ENCODE measurements around the gene SMIM17. TPM values are rescaled to one million over a fixed set of nuclear protein-coding genes. Genes with fewer than 3 reads are reported as not detected.
"Not testable (repeated sequence)": the region's sequence is repeated elsewhere in the genome, so short reads cannot be mapped to it uniquely, and the experiment has no call there.

Gene SMIM17
- polyA plus RNA-seq, 3 donors, result not detected

- no peak within 1 kb of the TSS for H3K9ac ChIP-seq (ENCODE audit: insufficient read depth, low read length, poor library complexity, severe bottlenecking)
- Mint-ChIP-seq H3K36me3 (no peaks in the 10 kb centered on the region), H3K27me3 (ENCODE audit: low read depth in 3 of 3) (peaks cover 0 to 3% (median 0%) of the 10 kb centered on the region in 3 donors), H3K27ac (peak within 1 kb of the TSS in 3 of 7 donors; percentile 15 to 69 (median 46)), H3K4me3 (peak within 1 kb of the TSS; percentile 82 to 88), H3K9me3 (peaks cover 25 to 67% (median 44%) of the 10 kb centered on the region in 7 donors), H3K4me1 (peaks cover 13% of the 10 kb centered on the region)
- H3K36me3 ChIP-seq (replicated peaks in 1 of 2; ENCODE audit: control insufficient read depth in 1 of 2, insufficient read depth in 2 of 2, low read length in 2 of 2), result no peaks in the 10 kb centered on the region
- H3K4me1 ChIP-seq (ENCODE audit: control insufficient read depth in 1 of 2, insufficient read depth in 2 of 2, low read length in 2 of 2), result peaks cover 12 to 18% of the 10 kb centered on the region in 2 donors
- peaks cover 39 to 67% of the 10 kb centered on the region in 2 donors for H3K9me3 ChIP-seq (replicated peaks in 1 of 2; ENCODE audit: control insufficient read depth in 1 of 2, insufficient read depth in 1 of 2, low read length in 2 of 2)
- peak; percentile 78 to 80 (median 79) for DNase-seq
- H4K20me1 ChIP-seq (ENCODE audit: insufficient read depth, low read length), result no peaks in the 10 kb centered on the region
- WGBS (ENCODE audit: insufficient coverage), result 0% methylated on average over 32 of the region's 32 CpGs
- peak; percentile 40 for TF ChIP-seq CTCF (IDR thresholded peaks at IDR 0.05)
- peak within 1 kb of the TSS; percentile 26 to 78 (median 41) for H3K4me3 ChIP-seq (replicated peaks in 1 of 3; ENCODE audit: low read depth in 2 of 3, low read length in 3 of 3)
- no peak within 1 kb of the TSS for H3K27ac ChIP-seq (ENCODE audit: low read depth in 1 of 2, low read length in 2 of 2)
- H3K27me3 ChIP-seq (ENCODE audit: control insufficient read depth in 2 of 2, insufficient read depth in 2 of 2, low read length in 2 of 2), result no peaks in the 10 kb centered on the region
- H2AFZ ChIP-seq (ENCODE audit: insufficient read depth, low read depth, low read length, poor library complexity, severe bottlenecking), result peak within 1 kb of the TSS; percentile 90
- peak within 1 kb of the TSS; percentile 79 for H3K4me2 ChIP-seq (replicated peaks; ENCODE audit: extremely low read depth, low read length, poor library complexity, severe bottlenecking)
- H3K79me2 ChIP-seq (ENCODE audit: insufficient read depth, low read length), result no peaks in the 10 kb centered on the region
- intact Hi-C loops (cut with micrococcal nuclease), result no loop called here
Measured at GRCh38 chr19:56671613-56671994, 28.6 kb downstream of the SMIM17 start, which contains the start of gene ZNF835. Gene ZNF835 (minus strand): TSS chr19:56671757. CDS start chr19:56665198, 6,559 bp downstream.

- H3K27me3 Mint-ChIP-seq (ENCODE audit: low read depth in 3 of 3); H3K27me3 ChIP-seq (ENCODE audit: control insufficient read depth in 2 of 2, insufficient read depth in 2 of 2, low read length in 2 of 2); H3K9ac ChIP-seq (ENCODE audit: insufficient read depth, low read length, poor library complexity, severe bottlenecking); H3K27ac ChIP-seq (ENCODE audit: low read depth in 1 of 2, low read length in 2 of 2); H3K4me3 Mint-ChIP-seq; H3K4me2 ChIP-seq (replicated peaks; ENCODE audit: extremely low read depth, low read length, poor library complexity, severe bottlenecking); H2AFZ ChIP-seq (ENCODE audit: insufficient read depth, low read depth, low read length, poor library complexity, severe bottlenecking); H3K36me3 ChIP-seq (replicated peaks in 1 of 2; ENCODE audit: control insufficient read depth in 1 of 2, insufficient read depth in 2 of 2, low read length in 2 of 2); H3K4me3 ChIP-seq (replicated peaks in 1 of 3; ENCODE audit: low read depth in 2 of 3, low read length in 3 of 3); H3K79me2 ChIP-seq (ENCODE audit: insufficient read depth, low read length); H4K20me1 ChIP-seq (ENCODE audit: insufficient read depth, low read length); DNase-seq; intact Hi-C loops (cut with micrococcal nuclease); H3K36me3 Mint-ChIP-seq: not testable (repeated sequence)
- H3K4me1 Mint-ChIP-seq, result peaks cover 13% of the 10 kb centered on the region
- WGBS (ENCODE audit: insufficient coverage), result no CpG with 5 or more reads among the region's 2 CpGs
- Histone ChIP-seq H3K9me3 (replicated peaks in 1 of 2; ENCODE audit: control insufficient read depth in 1 of 2, insufficient read depth in 1 of 2, low read length in 2 of 2) (peaks cover 34 to 64% of the 10 kb centered on the region in 2 donors), H3K4me1 (ENCODE audit: control insufficient read depth in 1 of 2, insufficient read depth in 2 of 2, low read length in 2 of 2) (peaks cover 12 to 18% of the 10 kb centered on the region in 2 donors)
- peak overlapping the region in 1 of 7 donors; percentile 42 for H3K27ac Mint-ChIP-seq
- peaks cover 19 to 63% (median 43%) of the 10 kb centered on the region in 7 donors for H3K9me3 Mint-ChIP-seq
Measured at GRCh38 chr19:56672610-56673009, 29.7 kb downstream of the SMIM17 start.

Measured in CD14-positive monocyte (primary cell).